Upper lobe of left lung (tissue), 4 donors: ENCODE results near the gene DOCK1.

Source experiments
- CTCF ChIP-seq, 6 experiments: fragments of 450-650 bp in 4 of 6; fragments of 200-600 bp in 2 of 6; sonication (generic) in 2 of 6; IDR thresholded peaks; one replicate each; pipeline ENCODE4 v1.5.1; 2016 to 2019; ENCODE audit warnings: antibody characterized with exemption in 6 of 6
- EP300 ChIP-seq, 4 donors: sonication (generic); formaldehyde crosslinking; IDR thresholded peaks; one replicate each; pipeline ENCODE4 v1.5.1; 2017; ENCODE audit warnings: antibody characterized with exemption in 4 of 4, control low read depth in 2 of 4
- POLR2A ChIP-seq, 4 donors: fragments of 450-650 bp; IDR thresholded peaks; one replicate each; pipeline ENCODE4 v1.5.1; 2016 to 2017; ENCODE audit warnings: antibody characterized with exemption in 4 of 4, mild to moderate bottlenecking in 2 of 4

DNA sequence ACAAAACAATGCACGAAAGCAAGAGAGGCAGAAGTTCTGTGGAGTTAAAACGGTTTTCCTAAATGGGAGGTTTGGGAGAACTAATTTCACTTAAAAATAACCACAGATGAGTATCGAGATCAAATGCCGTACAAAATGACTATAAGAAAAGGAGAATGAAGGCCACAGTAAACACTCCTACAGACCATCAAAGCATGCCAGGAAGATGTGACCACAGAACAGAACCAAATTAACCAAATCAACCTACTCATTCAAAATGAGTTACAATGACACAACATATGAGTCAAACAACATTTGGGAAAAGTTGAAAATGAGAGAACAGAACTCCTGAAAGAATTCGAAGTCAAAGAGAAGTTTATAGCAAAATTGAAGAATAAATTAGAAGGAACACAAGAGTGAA is 24.3 kb upstream of the DOCK1 start:
- TF ChIP-seq CTCF (IDR thresholded peaks at IDR 0.05) = no peak
- no peak for TF ChIP-seq POLR2A (IDR thresholded peaks at IDR 0.05)
- no peak for TF ChIP-seq EP300 (IDR thresholded peaks at IDR 0.05)
